AG09309 (cell line): Measurements from ENCODE around the gene DENND2C.

Experiments
- DNase-seq: peaks from one replicate; pipeline ENCODE4 v3.0.0-alpha.2; 2010; ENCODE audit warnings: low read depth
- H3K4me3 ChIP-seq: 2 replicates; pipeline ENCODE4 v1.5.1; 2011; ENCODE audit warnings: mild to moderate bottlenecking, low read depth, low read length, moderate library complexity; ENCODE audit not compliant: control insufficient read depth
- CTCF ChIP-seq: IDR thresholded peaks from 2 replicates; pipeline ENCODE4 v1.5.1; 2011; ENCODE audit warnings: mild to moderate bottlenecking, low read depth, low read length, inconsistent platforms; ENCODE audit not compliant: insufficient read depth, control insufficient read depth; ENCODE audit errors: missing control alignments

Gene DENND2C

GRCh38 chr1:114594046-114594445, 75.8 kb downstream of the DENND2C start:
- DNase-seq, result no peak
- no peak for TF ChIP-seq CTCF
- H3K4me3 ChIP-seq, result no peak overlapping the region

DNA sequence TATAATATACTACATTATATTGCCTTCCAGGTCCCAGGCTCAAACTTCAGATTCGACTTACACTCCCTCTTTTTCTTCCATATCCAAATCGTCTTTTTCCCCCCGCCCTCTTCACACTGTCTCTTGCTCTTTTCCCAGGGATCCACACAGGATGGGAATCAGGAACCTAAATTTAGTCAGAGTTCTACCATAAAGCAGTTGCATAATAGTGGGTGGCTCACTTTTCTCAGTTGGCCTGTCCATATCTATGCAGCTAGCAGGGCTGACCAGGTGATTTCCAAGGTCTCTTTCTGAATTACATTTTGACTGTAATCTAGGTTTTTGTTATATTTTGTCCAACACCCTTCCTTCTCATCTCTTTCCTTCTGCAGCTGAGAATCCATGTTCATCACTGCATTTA, 80.7 kb downstream of the DENND2C start:
- no peak for TF ChIP-seq CTCF
- no peak for DNase-seq

DNA sequence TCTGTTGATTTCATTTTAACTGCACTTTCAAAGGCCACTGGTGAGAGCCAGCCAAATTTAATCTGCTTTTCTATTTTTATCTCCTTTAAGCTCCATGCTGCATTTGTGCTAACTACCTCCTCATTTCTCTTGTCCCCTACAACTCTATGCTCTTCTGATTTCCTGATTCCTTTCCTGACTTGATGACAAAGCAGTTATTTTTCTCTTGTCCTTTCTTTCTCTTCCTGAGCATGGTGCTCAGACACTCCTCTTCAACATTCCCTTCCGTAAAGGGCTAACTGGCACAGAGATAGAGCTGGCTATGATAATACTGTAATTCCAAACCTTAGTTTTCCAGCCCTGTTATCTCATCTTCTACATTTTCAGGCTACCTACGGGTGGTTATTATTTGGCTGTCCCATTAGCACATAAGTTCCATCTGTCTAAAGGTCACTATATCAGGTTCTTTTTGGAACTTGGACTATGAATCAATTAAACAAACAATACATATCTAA, 81.6 kb downstream of the DENND2C start:
- no peak for TF ChIP-seq CTCF

More for the DNA sequence above, 80.7 kb downstream of the DENND2C start:
- no peak overlapping the region for H3K4me3 ChIP-seq

DNA sequence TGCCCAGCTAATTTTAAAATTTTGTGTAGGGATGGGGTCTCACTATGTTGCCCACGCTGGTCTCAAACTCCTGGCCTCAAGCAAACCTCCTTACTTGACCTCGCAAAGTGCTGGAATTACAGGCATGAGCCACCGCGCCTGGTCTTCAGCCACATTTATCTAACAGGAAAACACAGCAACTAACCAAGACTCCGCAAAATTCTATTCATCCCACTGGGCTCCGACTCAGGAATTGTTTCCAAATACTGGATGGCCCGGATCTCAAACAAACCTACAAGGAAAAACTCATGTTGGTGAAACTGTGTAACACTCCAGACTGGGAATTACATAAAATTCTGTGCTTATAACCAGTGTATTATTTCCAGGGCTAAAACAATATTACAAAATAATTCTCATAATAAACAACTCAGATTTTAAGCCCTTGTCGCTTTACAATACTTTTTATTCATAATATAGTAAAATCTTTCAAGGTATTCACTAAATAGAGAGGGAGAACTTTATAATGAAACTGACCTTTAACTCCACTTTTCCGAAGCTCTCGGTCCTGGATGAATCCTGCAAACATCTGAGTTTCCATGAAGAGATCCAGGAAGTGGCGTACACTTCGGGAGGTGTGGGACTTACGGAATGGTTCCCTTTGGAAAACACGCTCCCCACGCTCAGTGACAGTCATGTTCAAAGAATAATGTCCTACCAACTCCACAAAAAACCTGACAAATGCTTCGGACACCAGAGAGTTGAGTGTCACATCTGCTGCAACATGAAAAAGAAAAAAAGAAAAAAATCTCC, 82.5 kb downstream of the DENND2C start:
- TF ChIP-seq CTCF, result no peak
- no peak for DNase-seq
- H3K4me3 ChIP-seq, result no peak overlapping the region

More for the DNA sequence above, 81.6 kb downstream of the DENND2C start:
- no peak for DNase-seq
- H3K4me3 ChIP-seq, result no peak overlapping the region

GRCh38 chr1:114586513-114587047, 83.3 kb downstream of the DENND2C start:
- TF ChIP-seq CTCF, result no peak
- no peak overlapping the region for H3K4me3 ChIP-seq
- no peak for DNase-seq

GRCh38 chr1:114585231-114585630, 84.6 kb downstream of the DENND2C start:
- TF ChIP-seq CTCF, result no peak
- no peak for DNase-seq
- H3K4me3 ChIP-seq, result no peak overlapping the region
